Fibroblast of the aortic adventitia (primary cell): ENCODE results near the gene DRAXIN. TPM values are rescaled to one million over a fixed set of nuclear protein-coding genes. Genes with fewer than 3 reads are reported as not detected.

Source experiments
- DNase-seq: peaks from one replicate; pipeline ENCODE4 v3.0.0-alpha.2; 2010; ENCODE audit warnings: low read depth
- H3K4me3 ChIP-seq: 2 replicates; pipeline ENCODE4 v1.5.1; 2011; ENCODE audit warnings: low read depth, mild to moderate bottlenecking, control low read depth, low read length, moderate library complexity
- total RNA-seq: library from RNA; depleted of rRNA; stranded (reverse); fragments of >200 nt; gene quantifications from 2 replicates; pipeline ENCODE4 v1.2.3, GENCODE V29; 2012; ENCODE audit warnings: low replicate concordance
- TF ChIP-seq, protein P1 (sequence below): IDR thresholded peaks from 2 replicates; pipeline ENCODE4 v1.5.1; 2011; ENCODE audit warnings: mild to moderate bottlenecking, low read length, control low read depth, inconsistent platforms; ENCODE audit not compliant: insufficient read depth

Gene DRAXIN
- total RNA-seq, 1 donor: 2.4 TPM

DNA sequence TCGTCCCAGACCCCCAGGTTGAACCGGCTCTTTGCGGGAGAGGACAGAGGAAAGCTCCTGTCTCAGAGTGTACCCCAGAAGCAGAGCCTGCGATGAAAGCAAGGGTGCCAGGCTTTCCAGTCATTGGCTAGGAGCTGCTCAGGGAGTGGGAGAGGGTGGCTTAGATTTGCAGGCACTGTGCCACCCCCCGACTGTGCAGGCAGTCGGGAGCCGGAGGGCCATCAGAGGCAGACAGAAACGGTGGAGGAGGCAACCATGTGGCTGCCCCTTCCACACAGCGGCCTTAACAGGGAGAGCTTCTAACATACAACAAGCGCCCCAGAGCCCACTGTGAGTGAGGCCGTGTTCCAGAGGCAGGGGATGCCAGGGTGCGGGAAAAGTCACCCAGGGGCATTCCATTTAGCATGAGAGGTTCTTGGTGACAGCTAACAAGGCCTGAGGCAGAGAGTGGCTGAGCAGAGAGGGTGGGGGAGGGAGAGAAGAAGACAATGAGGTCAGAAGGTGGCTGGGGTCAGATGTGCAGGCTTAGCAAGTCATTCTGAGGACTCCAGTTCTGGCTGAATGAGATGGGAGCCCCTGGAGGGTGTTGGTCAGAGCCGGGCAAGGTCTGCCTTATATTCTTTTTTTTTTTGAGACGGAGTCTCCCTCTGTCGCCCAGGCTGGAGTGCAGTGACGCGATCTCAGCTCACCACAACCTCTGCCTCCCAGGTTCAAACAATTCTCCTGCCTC lies 61.0 kb downstream of the DRAXIN start:
- DNase-seq: no peak
- no peak overlapping the region for H3K4me3 ChIP-seq
- TF ChIP-seq, protein P1, sequence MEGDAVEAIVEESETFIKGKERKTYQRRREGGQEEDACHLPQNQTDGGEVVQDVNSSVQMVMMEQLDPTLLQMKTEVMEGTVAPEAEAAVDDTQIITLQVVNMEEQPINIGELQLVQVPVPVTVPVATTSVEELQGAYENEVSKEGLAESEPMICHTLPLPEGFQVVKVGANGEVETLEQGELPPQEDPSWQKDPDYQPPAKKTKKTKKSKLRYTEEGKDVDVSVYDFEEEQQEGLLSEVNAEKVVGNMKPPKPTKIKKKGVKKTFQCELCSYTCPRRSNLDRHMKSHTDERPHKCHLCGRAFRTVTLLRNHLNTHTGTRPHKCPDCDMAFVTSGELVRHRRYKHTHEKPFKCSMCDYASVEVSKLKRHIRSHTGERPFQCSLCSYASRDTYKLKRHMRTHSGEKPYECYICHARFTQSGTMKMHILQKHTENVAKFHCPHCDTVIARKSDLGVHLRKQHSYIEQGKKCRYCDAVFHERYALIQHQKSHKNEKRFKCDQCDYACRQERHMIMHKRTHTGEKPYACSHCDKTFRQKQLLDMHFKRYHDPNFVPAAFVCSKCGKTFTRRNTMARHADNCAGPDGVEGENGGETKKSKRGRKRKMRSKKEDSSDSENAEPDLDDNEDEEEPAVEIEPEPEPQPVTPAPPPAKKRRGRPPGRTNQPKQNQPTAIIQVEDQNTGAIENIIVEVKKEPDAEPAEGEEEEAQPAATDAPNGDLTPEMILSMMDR: no peak

DNA sequence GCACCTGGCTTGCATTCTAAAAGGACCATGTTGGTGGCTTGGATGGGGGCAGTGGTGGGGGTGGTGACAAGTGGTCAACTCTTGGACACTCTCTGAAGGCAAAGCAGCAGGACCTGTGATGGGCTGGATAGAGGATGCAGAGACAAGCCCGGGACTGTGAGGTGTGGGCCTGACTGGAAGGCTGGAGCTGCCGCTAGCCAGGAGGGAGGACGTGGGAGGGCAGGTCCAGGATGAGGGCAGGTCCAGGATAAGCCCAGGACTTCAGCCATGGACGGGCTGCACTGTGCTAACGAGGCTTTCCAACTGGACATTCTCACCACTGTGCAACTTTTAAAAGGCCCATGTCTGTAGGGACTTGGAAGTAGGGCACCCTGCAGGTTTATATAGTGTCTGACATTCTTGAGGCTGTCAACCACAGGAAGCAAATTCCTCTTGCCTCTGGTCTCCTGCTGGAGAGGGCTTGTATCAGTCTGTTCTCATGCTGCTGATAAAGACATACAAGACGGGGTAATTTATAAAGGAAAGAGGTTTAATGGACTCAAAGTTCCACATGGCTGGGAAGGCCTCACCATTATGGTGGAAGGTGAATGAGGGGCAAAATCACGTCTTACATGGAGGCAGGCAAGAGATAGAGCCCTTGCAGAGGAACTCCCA lies 62.2 kb downstream of the DRAXIN start:
- TF ChIP-seq, protein P1: no peak
- peak; percentile 12 for DNase-seq

GRCh38 chr1:11757047-11757446 lies 65.5 kb downstream of the DRAXIN start:
- TF ChIP-seq, protein P1: no peak
- no peak for DNase-seq
- H3K4me3 ChIP-seq: no peak overlapping the region

More for the DNA sequence above, 62.2 kb downstream of the DRAXIN start:
- no peak overlapping the region for H3K4me3 ChIP-seq

GRCh38 chr1:11759791-11760190 lies 68.3 kb downstream of the DRAXIN start:
- no peak for DNase-seq
- TF ChIP-seq, protein P1: no peak
- H3K4me3 ChIP-seq: no peak overlapping the region

- TF ChIP-seq, protein P1: no peak
- no peak overlapping the region for H3K4me3 ChIP-seq
- no peak for DNase-seq
Observed at GRCh38 chr1:11761285-11761684, 69.8 kb downstream of the DRAXIN start.

GRCh38 chr1:11761988-11762406 lies 70.5 kb downstream of the DRAXIN start, which contains the start of gene C1orf167:
C1orf167 (plus strand) TSS chr1:11762193; CDS start chr1:11764401, 2,208 bp downstream.
- H3K4me3 ChIP-seq: no peak within 1 kb of the TSS
- no peak for DNase-seq
- TF ChIP-seq, protein P1: no peak
